GM21717 (cell line): ENCODE measurements around the gene TRH.
"Not testable (repeated sequence)": the region's sequence is repeated elsewhere in the genome, so short reads cannot be mapped to it uniquely, and the experiment has no call there.

ENCODE experiments used
- ATAC-seq: cut with Tn5 transposase; IDR thresholded peaks from one replicate; pipeline ENCODE4 v1.9.1; 2021; ENCODE audit warnings: mild to moderate bottlenecking, moderate library complexity; ENCODE audit not compliant: unreplicated experiment

The TRH gene

GRCh38 chr3:129962600-129962999, 11.9 kb upstream of the TRH start:
- no peak for ATAC-seq

- no peak for ATAC-seq
Observed at GRCh38 chr3:129965937-129966336, 8.6 kb upstream of the TRH start.

GRCh38 chr3:129966876-129967275, 7.6 kb upstream of the TRH start:
- no peak for ATAC-seq

GRCh38 chr3:129967761-129968160, 6.8 kb upstream of the TRH start:
- no peak for ATAC-seq

- no peak for ATAC-seq
Observed at GRCh38 chr3:129971351-129972052, 3.0 kb upstream of the TRH start.

- ATAC-seq = no peak
Observed at GRCh38 chr3:129972301-129972700, 2.2 kb upstream of the TRH start.

- ATAC-seq = no peak
Observed at GRCh38 chr3:129973853-129974563, 512 bp upstream of the TRH start.

- no peak for ATAC-seq
Observed at GRCh38 chr3:129974833-129975704, 549 bp downstream of the TRH start.

- no peak for ATAC-seq
Observed at GRCh38 chr3:129975705-129976048, 1.2 kb downstream of the TRH start.

GRCh38 chr3:129976286-129976685, 1.8 kb downstream of the TRH start:
- no peak for ATAC-seq

- ATAC-seq = no peak
Observed at GRCh38 chr3:129978123-129978522, 3.6 kb downstream of the TRH start.

GRCh38 chr3:129979905-129980304, 5.4 kb downstream of the TRH start:
- no peak for ATAC-seq

- ATAC-seq = no peak
Observed at GRCh38 chr3:129983561-129983960, 9.0 kb downstream of the TRH start.

GRCh38 chr3:129984125-129984524, 9.6 kb downstream of the TRH start:
- ATAC-seq = no peak

GRCh38 chr3:129985113-129985512, 10.6 kb downstream of the TRH start:
- ATAC-seq = no peak

GRCh38 chr3:129988429-129988828, 13.9 kb downstream of the TRH start:
- ATAC-seq = no peak

- ATAC-seq = no peak
Observed at GRCh38 chr3:129989414-129989813, 14.9 kb downstream of the TRH start.

GRCh38 chr3:129992781-129993180, 18.3 kb downstream of the TRH start:
- no peak for ATAC-seq

GRCh38 chr3:129994883-129995559, 20.5 kb downstream of the TRH start:
- no peak for ATAC-seq

GRCh38 chr3:129996073-129996472, 21.6 kb downstream of the TRH start:
- ATAC-seq = no peak

GRCh38 chr3:129999176-129999575, 24.7 kb downstream of the TRH start:
- not testable (repeated sequence) for ATAC-seq
